ENCODE measurements around the gene NF1.

- no peak for TF ChIP-seq POLR2A (IDR thresholded peaks at IDR 0.05)
- no peak for TF ChIP-seq CTCF (IDR thresholded peaks at IDR 0.05)
Measured at GRCh38 chr17:31379597-31380205, 284.9 kb downstream of the NF1 start.

All from tibial nerve (tissue), 3 donors.